NT2/D1 (cell line): ENCODE results near the gene STOX2.
"Not testable (repeated sequence)": the region's sequence is repeated elsewhere in the genome, so short reads cannot be mapped to it uniquely, and the experiment has no call there.

Experiments
- DNase-seq: peaks from one replicate; pipeline ENCODE4 v3.0.0-alpha.2; 2011; ENCODE audit warnings: low read depth, low spot score
- H3K27me3 ChIP-seq: 2 replicates; pipeline ENCODE4 v1.6.0; 2011; ENCODE audit warnings: mild to moderate bottlenecking; ENCODE audit not compliant: insufficient read length, insufficient read depth
- H3K36me3 ChIP-seq: 2 replicates; pipeline ENCODE4 v1.6.1; 2011; ENCODE audit warnings: mild to moderate bottlenecking, low read length, mixed read lengths; ENCODE audit not compliant: insufficient read depth, insufficient read length
- H3K4me1 ChIP-seq: 2 replicates; pipeline ENCODE4 v1.5.1; 2011; ENCODE audit not compliant: insufficient read depth, insufficient read length
- H3K4me3 ChIP-seq: 2 replicates; pipeline ENCODE4 v1.5.1; 2011; ENCODE audit warnings: low read depth; ENCODE audit not compliant: insufficient read length
- H3K9ac ChIP-seq: 2 replicates; pipeline ENCODE4 v1.6.0; 2011; ENCODE audit warnings: low read depth; ENCODE audit not compliant: insufficient read length
- H3K9me3 ChIP-seq: 2 replicates; pipeline ENCODE4 v1.5.1; 2011; ENCODE audit warnings: mild to moderate bottlenecking, low read length; ENCODE audit not compliant: insufficient read depth
- SUZ12 ChIP-seq: IDR thresholded peaks from 2 replicates; pipeline ENCODE4 v1.6.1; 2011; ENCODE audit not compliant: insufficient read length, insufficient read depth; ENCODE audit errors: extremely low read depth
- YY1 ChIP-seq: IDR thresholded peaks from 2 replicates; pipeline ENCODE4 v1.6.1; 2011; ENCODE audit not compliant: insufficient read length, insufficient read depth
- ZNF274 ChIP-seq: IDR thresholded peaks from 2 replicates; pipeline ENCODE4 v1.6.1; 2011; ENCODE audit warnings: mild to moderate bottlenecking, low read depth, low read length

STOX2 gene

DNA sequence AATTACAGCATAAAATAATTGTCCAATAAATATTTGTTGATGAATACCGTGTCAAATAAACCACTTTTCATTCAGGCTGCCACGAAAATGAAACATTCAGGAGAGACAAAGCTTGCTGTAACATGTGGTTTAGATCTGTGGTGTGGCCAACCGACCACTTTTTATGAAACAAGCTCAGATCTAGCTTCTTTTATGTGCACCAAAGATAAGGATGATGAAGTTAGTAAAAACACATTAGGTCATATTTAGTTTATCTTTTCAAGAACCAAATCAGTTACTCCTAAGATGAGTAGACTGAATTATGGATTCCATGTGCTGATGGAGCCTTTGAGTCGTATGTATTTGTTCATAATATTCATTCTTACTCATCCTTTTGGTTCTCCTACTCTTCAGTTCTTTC, 35.8 kb downstream of the STOX2 start:
- no peak for DNase-seq
- no peak overlapping the region for H3K9ac ChIP-seq
- no peak overlapping the region for H3K4me3 ChIP-seq
- H3K9me3 ChIP-seq = no peaks in the 10 kb centered on the region
- TF ChIP-seq SUZ12 (no peak), ZNF274 (no peak), YY1 (no peak)
- no peaks in the 10 kb centered on the region for H3K27me3 ChIP-seq
- no peaks in the 10 kb centered on the region for H3K4me1 ChIP-seq
- H3K36me3 ChIP-seq = no peaks in the 10 kb centered on the region

- no peak for DNase-seq
- H3K9ac ChIP-seq = no peak overlapping the region
- TF ChIP-seq YY1 (no peak), ZNF274 (no peak), SUZ12 (no peak)
- no peaks in the 10 kb centered on the region for H3K36me3 ChIP-seq
- H3K4me1 ChIP-seq = no peaks in the 10 kb centered on the region
- H3K27me3 ChIP-seq = no peaks in the 10 kb centered on the region
- no peak overlapping the region for H3K4me3 ChIP-seq
- no peaks in the 10 kb centered on the region for H3K9me3 ChIP-seq
These were observed 36.9 kb downstream of the STOX2 start for GRCh38 chr4:183941964-183942363.

DNA sequence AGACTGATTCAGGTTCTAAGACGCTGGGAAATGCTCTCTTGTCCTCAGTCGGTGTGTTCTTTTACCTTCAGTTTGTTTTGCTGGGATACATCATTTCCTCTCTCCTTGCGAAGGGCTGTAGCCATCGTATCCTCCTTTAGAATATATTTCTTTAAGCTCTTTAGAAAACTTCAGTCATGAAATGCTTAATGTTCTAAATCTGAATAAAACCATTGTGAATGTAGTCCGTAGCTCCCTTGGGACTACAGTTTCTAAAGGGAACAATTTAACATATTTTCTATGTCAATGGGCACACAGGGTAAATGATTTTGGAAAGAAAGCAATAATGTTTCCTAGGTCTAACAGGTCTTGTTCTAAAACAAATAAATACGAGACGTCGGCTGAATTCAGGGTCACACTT, 40.6 kb downstream of the STOX2 start:
- Histone ChIP-seq H3K4me3 (no peak overlapping the region), H3K9ac (no peak overlapping the region), H3K4me1 (no peaks in the 10 kb centered on the region), H3K9me3 (no peaks in the 10 kb centered on the region), H3K36me3 (no peaks in the 10 kb centered on the region), H3K27me3 (no peaks in the 10 kb centered on the region)
- TF ChIP-seq ZNF274 (no peak), SUZ12 (no peak)
- DNase-seq = no peak

DNA sequence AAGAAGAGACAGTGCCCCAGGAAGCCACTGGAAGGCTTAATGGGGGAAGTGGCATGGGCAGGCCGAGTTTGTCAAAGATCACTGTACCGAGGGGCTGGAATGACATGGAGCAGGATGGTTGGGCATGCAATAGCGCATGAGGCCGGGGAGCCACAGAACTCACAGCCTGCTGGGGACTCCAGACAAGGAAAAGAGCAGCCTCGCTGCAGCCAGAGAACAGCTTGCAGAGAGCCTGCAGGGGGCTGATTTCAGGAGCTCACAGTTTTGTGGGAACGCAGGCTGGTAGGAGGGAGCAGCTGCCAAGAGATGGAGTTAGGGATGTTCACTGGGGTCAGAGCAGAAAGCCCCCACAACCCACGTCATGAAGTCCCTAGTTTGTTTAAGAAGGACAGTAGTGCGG, 45.4 kb downstream of the STOX2 start:
- no peaks in the 10 kb centered on the region for H3K27me3 ChIP-seq
- no peaks in the 10 kb centered on the region for H3K9me3 ChIP-seq
- no peaks in the 10 kb centered on the region for H3K4me1 ChIP-seq
- H3K9ac ChIP-seq = peak overlapping the region; percentile 21
- TF ChIP-seq SUZ12 (no peak), YY1 (no peak), ZNF274 (no peak)
- H3K36me3 ChIP-seq = no peaks in the 10 kb centered on the region
- no peak for DNase-seq
- H3K4me3 ChIP-seq = no peak overlapping the region

DNA sequence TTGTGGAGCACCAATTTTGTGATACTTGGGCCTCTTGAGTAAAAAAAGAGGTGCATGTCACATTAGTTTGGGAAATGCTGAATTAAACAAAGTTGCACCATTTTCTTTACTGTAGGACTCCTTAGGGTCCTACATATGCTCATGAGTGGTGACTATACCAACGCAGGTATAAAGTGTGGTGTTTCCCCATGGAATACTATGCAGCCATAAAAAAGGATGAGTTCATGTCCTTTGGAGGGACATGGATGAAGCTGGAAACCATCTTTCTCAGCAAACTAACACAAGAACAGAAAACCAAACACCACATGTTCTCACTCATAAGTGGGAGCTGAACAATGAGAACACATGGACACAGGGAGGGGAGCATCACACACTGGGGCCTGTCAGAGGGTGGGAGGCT, 47.5 kb downstream of the STOX2 start:
- H3K4me3 ChIP-seq, DNase-seq, H3K27me3 ChIP-seq, H3K36me3 ChIP-seq, H3K9ac ChIP-seq, H3K4me1 ChIP-seq, H3K9me3 ChIP-seq: not testable (repeated sequence)

DNA sequence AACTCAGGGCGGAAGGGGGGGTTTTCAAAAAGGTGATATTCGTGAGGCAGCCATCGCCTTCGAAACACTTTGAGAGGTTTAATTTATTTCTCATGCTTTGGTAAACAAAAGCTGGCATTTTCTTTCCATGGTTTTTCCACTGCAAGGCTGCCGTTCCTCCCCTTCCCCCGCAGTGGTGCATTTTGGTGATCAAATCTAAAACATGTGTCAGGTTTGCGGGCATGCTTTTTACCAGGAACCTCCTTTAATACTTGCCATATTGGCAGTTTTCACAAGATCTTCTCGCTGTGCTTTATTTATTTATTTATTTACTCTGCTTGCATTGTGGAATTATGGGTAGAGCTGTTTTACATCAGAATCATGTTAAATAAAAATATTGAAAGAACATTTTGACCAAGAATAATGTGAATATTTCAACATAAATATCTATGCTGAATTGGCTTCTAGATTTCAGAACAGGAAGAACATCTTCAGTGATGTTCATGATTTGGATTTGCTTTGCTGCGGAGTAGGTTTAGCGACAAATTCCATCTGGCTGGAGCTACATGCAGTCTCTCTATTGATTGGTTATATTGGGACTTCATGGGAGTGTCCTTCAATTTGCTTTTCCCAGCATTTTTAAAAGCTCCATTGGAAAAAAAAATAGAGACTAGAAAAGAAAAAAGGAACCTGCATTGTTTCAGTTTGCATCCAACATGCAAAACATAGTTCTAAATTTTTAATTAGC, 54.4 kb downstream of the STOX2 start:
- H3K9me3 ChIP-seq = no peaks in the 10 kb centered on the region
- no peak for DNase-seq

DNA sequence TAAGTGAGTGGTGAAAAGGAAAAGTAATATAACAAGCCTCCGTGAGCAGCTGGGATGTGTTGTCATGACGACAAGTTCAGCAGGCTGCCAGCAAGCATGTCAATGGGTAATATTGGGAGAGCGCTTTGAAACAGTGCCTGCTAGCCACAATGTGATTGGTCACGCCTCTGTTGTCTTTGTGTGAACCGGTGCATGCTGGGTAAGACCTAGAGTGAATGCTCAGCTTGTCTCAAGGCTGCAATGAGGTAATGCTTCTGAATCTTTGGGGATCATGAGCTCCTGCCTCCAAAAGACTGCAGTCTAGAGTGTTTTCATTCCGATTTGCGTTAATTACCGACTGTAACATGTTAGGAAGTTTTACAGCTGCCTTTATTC, 54.9 kb downstream of the STOX2 start:
- no peaks in the 10 kb centered on the region for H3K4me1 ChIP-seq
- TF ChIP-seq YY1 (no peak), SUZ12 (no peak), ZNF274 (no peak)
- no peaks in the 10 kb centered on the region for H3K36me3 ChIP-seq
- no peaks in the 10 kb centered on the region for H3K9me3 ChIP-seq
- no peak overlapping the region for H3K4me3 ChIP-seq
- H3K9ac ChIP-seq = no peak overlapping the region
- H3K27me3 ChIP-seq = no peaks in the 10 kb centered on the region
- DNase-seq = peak; percentile 11

More for the DNA sequence above, 54.4 kb downstream of the STOX2 start:
- Histone ChIP-seq H3K4me3 (no peak overlapping the region), H3K4me1 (no peaks in the 10 kb centered on the region), H3K36me3 (no peaks in the 10 kb centered on the region), H3K9ac (no peak overlapping the region), H3K27me3 (no peaks in the 10 kb centered on the region)
- TF ChIP-seq SUZ12 (no peak), ZNF274 (no peak), YY1 (no peak)
